H9 (cell line): Measurements from ENCODE around the gene KBTBD12. TPM values are rescaled to one million over a fixed set of nuclear protein-coding genes. Genes with fewer than 3 reads are reported as not detected.

ENCODE experiments used
- DNase-seq: peaks from one replicate; pipeline ENCODE4 v3.0.0-alpha.2; 2017
- H2AFZ ChIP-seq: one replicate; pipeline ENCODE4 v1.6.1; 2013; ENCODE audit warnings: mild to moderate bottlenecking, low read length, control low read depth, moderate library complexity
- H2AK5ac ChIP-seq: 2 replicates; pipeline ENCODE4 v1.6.1; 2013; ENCODE audit warnings: low read length, control low read depth, mixed read lengths; ENCODE audit not compliant: insufficient read length
- H2BK120ac ChIP-seq: one replicate; pipeline ENCODE4 v1.6.1; 2013; ENCODE audit warnings: low read depth, mild to moderate bottlenecking, low read length, control low read depth, inconsistent platforms; ENCODE audit not compliant: poor library complexity, severe bottlenecking
- H2BK12ac ChIP-seq: 2 replicates; pipeline ENCODE4 v1.6.1; 2013; ENCODE audit warnings: low read length, control low read depth, mixed read lengths, low read depth; ENCODE audit not compliant: insufficient read length
- H2BK15ac ChIP-seq: 2 replicates; pipeline ENCODE4 v1.6.1; 2013; ENCODE audit warnings: low read depth, low read length, control low read depth
- H2BK20ac ChIP-seq: one replicate; pipeline ENCODE4 v1.6.1; 2013; ENCODE audit warnings: low read depth, mild to moderate bottlenecking, low read length, control low read depth, inconsistent platforms; ENCODE audit not compliant: poor library complexity, severe bottlenecking
- H2BK5ac ChIP-seq: 2 replicates; pipeline ENCODE4 v1.6.1; 2013; ENCODE audit warnings: low read length, control low read depth, mixed read lengths; ENCODE audit not compliant: insufficient read length
- H3K14ac ChIP-seq: 2 replicates; pipeline ENCODE4 v1.6.1; 2013; ENCODE audit warnings: low read length, control low read depth; ENCODE audit not compliant: insufficient read depth
- H3K18ac ChIP-seq: 2 replicates; pipeline ENCODE4 v1.6.1; 2013; ENCODE audit warnings: low read depth, mild to moderate bottlenecking, mixed read lengths, low read length, control low read depth; ENCODE audit not compliant: insufficient read length
- H3K23ac ChIP-seq: 2 replicates; pipeline ENCODE4 v1.6.1; 2013; ENCODE audit warnings: low read length, control low read depth, mixed read lengths, low read depth; ENCODE audit not compliant: insufficient read length
- H3K23me2 ChIP-seq: 2 replicates; pipeline ENCODE4 v1.6.1; 2013; ENCODE audit warnings: low read depth, mild to moderate bottlenecking, mixed read lengths, low read length, control low read depth; ENCODE audit not compliant: insufficient read length, poor library complexity, severe bottlenecking
- H3K27ac ChIP-seq: 2 replicates; pipeline ENCODE4 v1.5.1; 2013; ENCODE audit warnings: low read length, control low read depth, mixed read lengths, low read depth; ENCODE audit not compliant: insufficient read length
- H3K27me3 ChIP-seq: 2 replicates; pipeline ENCODE4 v1.6.1; 2013; ENCODE audit warnings: low read length, control low read depth, inconsistent platforms; ENCODE audit not compliant: insufficient read depth
- H3K4ac ChIP-seq: 2 replicates; pipeline ENCODE4 v1.6.1; 2013; ENCODE audit warnings: low read depth, mild to moderate bottlenecking, control low read depth, inconsistent platforms, low read length, moderate library complexity
- H3K4me1 ChIP-seq: 2 replicates; pipeline ENCODE4 v1.6.1; 2013; ENCODE audit warnings: low read length, control low read depth, inconsistent platforms; ENCODE audit not compliant: insufficient read depth
- H3K4me2 ChIP-seq: 2 replicates; pipeline ENCODE4 v1.6.1; 2013; ENCODE audit warnings: low read length, control low read depth, mixed read lengths; ENCODE audit not compliant: insufficient read length, insufficient read depth
- H3K56ac ChIP-seq: 2 replicates; pipeline ENCODE4 v1.6.1; 2013; ENCODE audit warnings: low read depth, mild to moderate bottlenecking, mixed read lengths, low read length, control low read depth; ENCODE audit not compliant: insufficient read length
- H3K79me1 ChIP-seq: 2 replicates; pipeline ENCODE4 v1.6.1; 2013; ENCODE audit warnings: low read depth, mild to moderate bottlenecking, moderate library complexity, low read length, control low read depth, inconsistent platforms; ENCODE audit not compliant: insufficient read depth, poor library complexity, severe bottlenecking
- H3K79me2 ChIP-seq: 2 replicates; pipeline ENCODE4 v1.6.1; 2013; ENCODE audit warnings: low read length, control low read depth, inconsistent platforms; ENCODE audit not compliant: insufficient read depth
- H3K9ac ChIP-seq: 2 replicates; pipeline ENCODE4 v1.6.1; 2013; ENCODE audit warnings: low read length, control low read depth, mixed read lengths; ENCODE audit not compliant: insufficient read length; ENCODE audit errors: extremely low read depth
- H3K9me3 ChIP-seq: one replicate; pipeline ENCODE4 v1.6.1; 2013; ENCODE audit warnings: low read depth, low read length, inconsistent platforms; ENCODE audit not compliant: control insufficient read depth
- H3T11ph ChIP-seq: one replicate; pipeline ENCODE4 v1.6.1; 2013; ENCODE audit warnings: mild to moderate bottlenecking, low read length, control low read depth, inconsistent platforms
- H4K20me1 ChIP-seq: one replicate; pipeline ENCODE4 v1.6.1; 2013; ENCODE audit not compliant: control insufficient read depth, insufficient read length, insufficient read depth
- H4K5ac ChIP-seq: 2 replicates; pipeline ENCODE4 v1.6.1; 2013; ENCODE audit warnings: low read depth, mild to moderate bottlenecking, mixed read lengths, low read length, control low read depth; ENCODE audit not compliant: insufficient read length
- H4K8ac ChIP-seq: replicated peaks from 2 replicates; pipeline ENCODE4 v1.6.1; 2013; ENCODE audit warnings: low read length, control low read depth, mixed read lengths, low read depth; ENCODE audit not compliant: insufficient read length
- H4K91ac ChIP-seq: 2 replicates; pipeline ENCODE4 v1.6.1; 2013; ENCODE audit warnings: low read depth, mild to moderate bottlenecking, moderate library complexity, mixed read lengths, low read length, control low read depth; ENCODE audit not compliant: insufficient read length
- H3K27ac Mint-ChIP-seq, 3 experiments: 2 replicates in 2 of 3; 3 replicates in 1 of 3; pipeline ENCODE4 v1.8.0; 2020 to 2021; ENCODE audit warnings: mixed read lengths in 3 of 3, mild to moderate bottlenecking in 1 of 3, moderate library complexity in 1 of 3
- H3K27me3 Mint-ChIP-seq: 2 replicates; pipeline ENCODE4 v1.8.0; 2021; ENCODE audit warnings: low read depth, mild to moderate bottlenecking, moderate library complexity, mixed read lengths
- H3K36me3 Mint-ChIP-seq, 3 experiments: 2 replicates in 2 of 3; 3 replicates in 1 of 3; pipeline ENCODE4 v1.8.0; 2020 to 2021; ENCODE audit warnings: low read depth in 3 of 3, mixed read lengths in 3 of 3; ENCODE audit not compliant: insufficient read depth in 1 of 3
- H3K4me1 Mint-ChIP-seq, 2 experiments: 2 replicates each; pipeline ENCODE4 v1.8.0; 2020; ENCODE audit warnings: mixed read lengths in 2 of 2
- H3K4me3 Mint-ChIP-seq, 2 experiments: 2 replicates in 1 of 2; 3 replicates in 1 of 2; pipeline ENCODE4 v1.8.0; 2020 to 2021; ENCODE audit warnings: mild to moderate bottlenecking in 2 of 2, mixed read lengths in 2 of 2, moderate library complexity in 1 of 2
- H3K9me3 Mint-ChIP-seq, 2 experiments: 2 replicates in 1 of 2; 3 replicates in 1 of 2; pipeline ENCODE4 v1.8.0; 2020; ENCODE audit warnings: mild to moderate bottlenecking in 2 of 2, mixed read lengths in 2 of 2, moderate library complexity in 1 of 2
- WGBS: extraction: QIAGEN DNeasy Blood & Tissue Kit; methylation state at CpG from one replicate; pipeline ENCODE4 v1.1.7; 2013; ENCODE audit warnings: missing lambda C conversion rate, low lambda C conversion rate, mixed read lengths; ENCODE audit not compliant: insufficient read length; ENCODE audit errors: extremely low coverage; 5-methylcytosine and 5-hydroxymethylcytosine counted together
- total RNA-seq: library from RNA; stranded (reverse); gene quantifications from 2 replicates; pipeline ENCODE4 v1.2.1, GENCODE V29; 2021
- TF ChIP-seq, protein P1 (sequence below): fragments of 200-600 bp; sonication (generic); conservative IDR thresholded peaks from 3 replicates; pipeline ENCODE4 v1.8.0; 2021; ENCODE audit warnings: antibody characterized with exemption, mild to moderate bottlenecking

Gene KBTBD12
- total RNA-seq, 1 experiment from 2014 or later = not detected

DNA sequence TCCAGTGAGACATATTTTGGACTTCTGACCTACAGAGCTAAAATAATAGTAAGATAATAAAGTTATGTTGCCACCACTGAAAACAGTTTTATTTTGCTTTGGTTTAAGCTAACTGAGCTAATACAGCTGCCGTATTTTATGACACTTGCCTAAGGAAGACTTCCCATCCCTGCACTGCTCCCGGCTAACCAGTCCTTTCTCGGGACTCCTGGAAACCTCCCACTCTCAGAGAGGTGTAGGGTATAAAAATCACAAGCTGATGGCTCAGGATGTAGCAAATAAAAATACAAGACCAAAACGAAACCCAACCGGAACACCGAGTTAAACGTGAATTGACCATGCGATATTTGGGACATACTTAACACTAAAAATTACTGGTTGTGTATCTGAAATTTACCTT, 448 bp upstream of the KBTBD12 start:
- Mint-ChIP-seq H3K4me1 (no peaks in the 10 kb centered on the region), H3K27ac (no peak overlapping the region), H3K27me3 (peaks cover 26% of the 10 kb centered on the region), H3K36me3 (no peaks in the 10 kb centered on the region; a peak in 1 of 7 replicates), H3K4me3 (no peak overlapping the region; a peak in 1 of 5 replicates), H3K9me3 (peaks cover 0 to 4% of the 10 kb centered on the region in 2 experiments; a peak in 2 of 5 replicates)
- no peaks in the 10 kb centered on the region for H4K20me1 ChIP-seq
- H2AK5ac ChIP-seq = no peak overlapping the region
- no peak overlapping the region for H3K27ac ChIP-seq
- no peak overlapping the region for H2BK120ac ChIP-seq
- H2AFZ ChIP-seq = no peak overlapping the region
- H3K4ac ChIP-seq = no peak overlapping the region
- H3K56ac ChIP-seq = no peak overlapping the region
- no peak overlapping the region for H3T11ph ChIP-seq
- H2BK5ac ChIP-seq = no peak overlapping the region
- H2BK12ac ChIP-seq = no peak overlapping the region
- H4K8ac ChIP-seq = no peak overlapping the region
- H3K23ac ChIP-seq = no peak overlapping the region
- H3K79me1 ChIP-seq = no peaks in the 10 kb centered on the region
- WGBS = no CpG with 5 or more reads among the region's 8 CpGs
- no peak for DNase-seq
- H4K5ac ChIP-seq = no peak overlapping the region
- no peaks in the 10 kb centered on the region for H3K79me2 ChIP-seq
- H3K4me2 ChIP-seq = no peak overlapping the region
- H3K14ac ChIP-seq = no peak overlapping the region
- H3K4me1 ChIP-seq = no peaks in the 10 kb centered on the region
- no peak overlapping the region for H2BK20ac ChIP-seq
- no peaks in the 10 kb centered on the region; the same call in 1 of the 2 replicates for H3K27me3 ChIP-seq
- H3K9ac ChIP-seq = no peak overlapping the region
- no peak overlapping the region for H4K91ac ChIP-seq
- H3K23me2 ChIP-seq = no peaks in the 10 kb centered on the region
- TF ChIP-seq, protein P1, sequence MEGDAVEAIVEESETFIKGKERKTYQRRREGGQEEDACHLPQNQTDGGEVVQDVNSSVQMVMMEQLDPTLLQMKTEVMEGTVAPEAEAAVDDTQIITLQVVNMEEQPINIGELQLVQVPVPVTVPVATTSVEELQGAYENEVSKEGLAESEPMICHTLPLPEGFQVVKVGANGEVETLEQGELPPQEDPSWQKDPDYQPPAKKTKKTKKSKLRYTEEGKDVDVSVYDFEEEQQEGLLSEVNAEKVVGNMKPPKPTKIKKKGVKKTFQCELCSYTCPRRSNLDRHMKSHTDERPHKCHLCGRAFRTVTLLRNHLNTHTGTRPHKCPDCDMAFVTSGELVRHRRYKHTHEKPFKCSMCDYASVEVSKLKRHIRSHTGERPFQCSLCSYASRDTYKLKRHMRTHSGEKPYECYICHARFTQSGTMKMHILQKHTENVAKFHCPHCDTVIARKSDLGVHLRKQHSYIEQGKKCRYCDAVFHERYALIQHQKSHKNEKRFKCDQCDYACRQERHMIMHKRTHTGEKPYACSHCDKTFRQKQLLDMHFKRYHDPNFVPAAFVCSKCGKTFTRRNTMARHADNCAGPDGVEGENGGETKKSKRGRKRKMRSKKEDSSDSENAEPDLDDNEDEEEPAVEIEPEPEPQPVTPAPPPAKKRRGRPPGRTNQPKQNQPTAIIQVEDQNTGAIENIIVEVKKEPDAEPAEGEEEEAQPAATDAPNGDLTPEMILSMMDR = no peak
- H2BK15ac ChIP-seq = no peak overlapping the region
- H3K18ac ChIP-seq = no peak overlapping the region
- H3K9me3 ChIP-seq = no peaks in the 10 kb centered on the region
